Right ventricle myocardium inferior (tissue), 1 donor: ENCODE data around the gene SCN2A. TPM values are rescaled to one million over a fixed set of nuclear protein-coding genes. Genes with fewer than 3 reads are reported as not detected.

Experiments used
- ATAC-seq: fragments of 200-7000 bp; cut with Tn5 transposase; one replicate; pipeline ENCODE4 v1.9.1; 2020; ENCODE audit warnings: mild to moderate bottlenecking, moderate library complexity
- DNase-seq: peaks from one replicate; pipeline ENCODE4 v3.0.0; 2021; ENCODE audit errors: missing footprints
- intact Hi-C: fragments of 100-400 bp; cut with DNase I; formaldehyde crosslinking; loops from one replicate; pipeline ENCODE4 v1.11.0; 2022
- long read RNA-seq: library from polyadenylated mRNA; unstranded; transcript quantifications from one replicate; pipeline ENCODE4 v2.0.0, GENCODE V29; 2021
- total RNA-seq: library from RNA; stranded (reverse); fragmentation: NEBNext Ultra II Directional; extraction: Animal tissue kit (Norgen Biotek cat#: 25700); gene quantifications from one replicate; pipeline ENCODE4 v1.2.1, GENCODE V29; 2021
- donor health status: DM: no; HTN: yes; CAD: no; lungs with severe emphysema.

Gene SCN2A
- total RNA-seq, result 0.16 TPM
- long read RNA-seq, result 0 reads

- intact Hi-C loops, result loop anchor here (1.0 kb wide), 1 partner anchor 54 kb away; no protein-coding TSS in a partner anchor
- no peak for ATAC-seq
- no peak for DNase-seq
Observed at GRCh38 chr2:165239230-165239629, at the start of gene SCN2A. TSS of gene SCN2A (plus strand) at chr2:165239414. CDS start at chr2:165295824, 56,410 bp downstream.

- DNase-seq (no peak), ATAC-seq (no peak)
- intact Hi-C loops, result no loop called here
Observed at GRCh38 chr2:165191096-165191728, 48.0 kb upstream of the SCN2A start.

DNA sequence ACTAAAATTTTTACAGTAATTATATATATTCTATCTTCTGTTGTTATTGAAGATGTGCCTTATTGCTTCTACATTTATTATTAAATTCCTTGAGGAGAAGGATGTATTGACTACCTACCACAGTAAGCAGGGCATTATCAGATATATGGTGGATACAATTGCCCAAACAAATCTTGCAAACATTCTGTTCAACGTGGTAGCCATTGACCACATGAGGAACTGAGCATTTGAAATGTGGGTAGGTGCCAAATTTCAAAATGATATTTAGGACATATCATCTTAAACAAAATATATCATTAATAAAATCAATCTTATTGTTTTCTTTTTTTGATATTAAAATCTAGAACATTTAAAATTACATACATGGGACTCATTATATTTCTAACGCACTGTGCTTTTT is 46.5 kb upstream of the SCN2A start:
- intact Hi-C loops, result no loop called here
- DNase-seq (no peak), ATAC-seq (no peak)

DNA sequence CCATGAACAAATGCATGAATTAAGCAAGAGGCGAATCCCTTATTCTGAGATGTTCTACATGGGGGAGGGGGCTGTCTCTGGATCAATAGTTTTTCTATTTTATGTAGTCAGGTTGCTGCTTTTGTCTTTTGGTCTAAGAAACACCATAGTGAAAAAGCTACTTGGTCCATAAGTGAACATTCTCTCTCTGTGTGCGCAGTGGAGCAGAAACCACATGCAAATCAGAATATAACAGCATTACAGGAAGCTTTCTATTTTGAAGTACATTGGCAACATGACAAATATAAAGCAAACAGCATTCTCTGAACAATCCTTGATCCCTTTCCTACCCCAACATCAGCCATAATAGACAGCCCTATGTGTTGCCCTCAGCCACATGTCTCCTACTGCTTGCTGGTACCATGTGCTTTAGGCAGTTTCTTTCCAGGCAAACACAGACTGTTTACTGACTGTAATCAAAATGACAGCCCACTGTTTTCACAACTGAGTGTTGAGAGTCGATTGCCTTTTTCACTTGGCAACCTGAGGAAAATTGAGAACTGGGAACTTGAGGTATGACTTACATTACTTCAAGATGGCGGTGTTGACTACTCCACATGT is 45.9 kb upstream of the SCN2A start:
- ATAC-seq, result no peak
- intact Hi-C loops, result no loop called here
- no peak for DNase-seq

- intact Hi-C loops, result no loop called here
Observed at GRCh38 chr2:165196411-165196810, 42.8 kb upstream of the SCN2A start.

GRCh38 chr2:165197346-165197745 is 41.9 kb upstream of the SCN2A start:
- no peak for ATAC-seq
- no peak for DNase-seq
- intact Hi-C loops, result no loop called here

More at GRCh38 chr2:165196411-165196810, 42.8 kb upstream of the SCN2A start:
- ATAC-seq (no peak), DNase-seq (no peak)

- intact Hi-C loops, result no loop called here
Observed at GRCh38 chr2:165198181-165198580, 41.0 kb upstream of the SCN2A start.

DNA sequence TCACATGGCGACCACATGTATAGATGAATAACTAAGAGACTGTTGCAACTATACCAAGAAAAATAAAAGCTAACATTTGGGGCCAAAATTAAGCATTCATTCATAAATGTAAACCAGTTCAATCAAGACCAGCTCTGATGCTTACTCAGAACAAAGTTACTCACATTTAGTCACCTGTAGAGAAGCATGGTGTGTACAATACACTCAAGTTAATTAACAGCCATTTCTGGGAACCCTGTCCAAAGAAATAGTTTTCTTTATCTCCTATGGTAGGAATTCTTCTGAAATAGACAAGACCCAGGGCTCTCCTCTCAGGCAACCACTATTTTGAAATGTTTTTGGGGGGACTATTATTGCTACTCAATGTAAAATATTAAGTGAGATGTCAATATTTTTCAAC is 37.0 kb upstream of the SCN2A start:
- DNase-seq, result no peak
- ATAC-seq, result no peak
- intact Hi-C loops, result loop anchor here (1.0 to 2.0 kb wide), 2 partner anchors 23 to 185 kb away; no protein-coding TSS in a partner anchor

More at GRCh38 chr2:165198181-165198580, 41.0 kb upstream of the SCN2A start:
- no peak for DNase-seq
- ATAC-seq, result no peak

GRCh38 chr2:165203689-165204559 is 35.3 kb upstream of the SCN2A start, which contains the start of gene SCN3A:
TSS of gene SCN3A (minus strand) at chr2:165204050. CDS start at chr2:165176394, 27,656 bp downstream.
- DNase-seq (no peak), ATAC-seq (no peak)
- intact Hi-C loops, result loop anchor here (2.0 kb wide), 1 partner anchor 187 kb away; no protein-coding TSS in a partner anchor

DNA sequence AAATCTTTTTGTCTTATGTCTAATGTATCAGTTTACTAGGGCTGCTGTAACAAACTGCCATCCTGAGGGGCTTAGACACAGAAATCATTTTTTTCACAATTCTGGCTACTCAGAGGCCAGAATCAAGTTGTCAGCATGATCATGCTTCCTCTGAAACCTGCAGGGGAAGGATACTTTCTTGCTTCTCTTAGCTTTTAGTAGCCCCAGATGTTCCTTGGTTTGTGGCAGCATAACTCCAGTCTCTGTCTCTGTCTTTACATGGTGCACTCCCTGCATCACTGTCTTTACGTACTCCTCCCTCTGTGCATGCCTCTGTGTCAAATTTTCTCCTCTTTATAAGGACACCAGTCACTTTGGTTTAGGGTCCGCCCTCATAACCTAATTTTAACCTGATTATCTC is 33.3 kb upstream of the SCN2A start:
- DNase-seq (no peak), ATAC-seq (no peak)
- intact Hi-C loops, result no loop called here

DNA sequence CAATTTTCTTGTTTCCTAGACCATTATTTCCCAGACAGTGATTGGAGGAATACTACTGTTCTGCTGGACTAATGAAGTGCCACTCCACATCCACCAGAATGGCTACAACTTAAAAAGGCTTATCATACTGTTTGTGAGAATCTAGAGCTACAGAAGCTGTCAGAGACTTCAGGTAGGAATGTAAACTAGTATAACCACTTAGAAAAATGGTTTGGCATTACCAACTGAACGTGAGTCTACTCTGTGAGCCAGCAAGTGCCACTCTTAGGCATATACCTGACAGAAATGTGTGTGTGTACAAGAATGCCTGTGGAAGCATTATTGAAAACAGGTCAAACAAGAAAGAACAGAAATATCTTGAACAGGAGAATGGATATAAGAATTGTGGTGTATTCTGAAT is 31.1 kb upstream of the SCN2A start:
- ATAC-seq, result no peak
- no peak for DNase-seq
- intact Hi-C loops, result no loop called here

DNA sequence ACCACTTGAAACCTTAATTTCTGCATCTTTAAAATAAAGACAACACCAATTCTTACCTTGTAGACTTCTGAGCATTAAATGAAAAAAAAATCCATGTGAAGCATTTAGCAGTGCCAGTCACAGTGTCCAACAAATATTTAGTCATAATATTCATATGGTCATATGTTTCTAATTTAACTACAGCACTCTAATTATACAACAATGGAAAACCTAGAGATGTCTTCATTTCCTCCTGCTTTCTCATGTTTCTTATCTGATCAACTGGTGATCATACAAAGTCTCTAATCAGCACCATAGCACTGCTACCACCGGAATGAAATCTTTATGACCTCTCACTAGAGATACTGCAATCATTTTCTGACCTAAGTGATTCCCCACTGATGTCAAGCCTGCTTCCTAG is 25.1 kb upstream of the SCN2A start:
- DNase-seq (no peak), ATAC-seq (no peak)
- intact Hi-C loops, result no loop called here

GRCh38 chr2:165219481-165219880 is 19.7 kb upstream of the SCN2A start:
- intact Hi-C loops, result no loop called here
- ATAC-seq, result no peak

DNA sequence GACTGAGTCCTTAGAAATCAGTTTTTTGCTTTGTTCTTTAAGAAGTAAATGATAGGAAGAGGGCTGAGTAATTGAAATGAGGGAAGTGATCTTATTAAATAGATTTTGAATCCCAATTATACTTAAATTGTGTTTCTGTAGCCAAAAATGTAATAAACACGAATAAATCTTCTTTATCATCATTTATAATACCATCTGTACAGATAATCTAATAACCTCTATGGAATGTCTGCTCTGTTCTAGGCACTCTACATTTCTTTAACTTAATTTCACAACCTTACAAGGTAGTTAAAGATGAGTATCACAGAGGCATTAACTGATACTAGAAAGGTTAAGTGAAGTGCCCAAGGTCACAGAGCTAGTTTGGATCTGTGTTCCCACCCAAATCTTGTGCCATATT is 14.3 kb upstream of the SCN2A start:
- intact Hi-C loops, result no loop called here
- no peak for ATAC-seq
- DNase-seq, result no peak

More at GRCh38 chr2:165219481-165219880, 19.7 kb upstream of the SCN2A start:
- no peak for DNase-seq

DNA sequence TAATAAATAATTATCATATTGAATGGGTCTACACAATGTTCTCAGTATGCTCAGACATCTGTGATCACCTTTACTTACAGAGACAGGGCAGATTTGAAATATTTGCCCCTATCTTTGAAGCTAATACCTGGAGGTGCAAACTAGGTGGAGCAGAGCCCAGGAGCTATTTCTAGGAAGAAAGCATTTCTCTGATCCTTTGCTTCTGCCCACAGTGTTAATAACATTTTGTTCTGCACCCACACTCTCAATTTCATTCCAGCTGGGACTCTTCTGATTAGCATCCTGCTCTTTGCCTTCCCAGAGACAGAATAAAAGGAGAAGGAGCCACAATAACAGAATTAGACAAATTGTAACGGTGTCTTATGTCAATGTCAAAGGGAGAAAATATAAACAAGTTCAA is 11.6 kb upstream of the SCN2A start:
- ATAC-seq, result no peak
- no peak for DNase-seq
- intact Hi-C loops, result no loop called here

- no peak for ATAC-seq
- intact Hi-C loops, result no loop called here
- DNase-seq, result no peak
Observed at GRCh38 chr2:165237056-165237455, 2.2 kb upstream of the SCN2A start.

- no peak for ATAC-seq
- intact Hi-C loops, result no loop called here
- no peak for DNase-seq
Observed at GRCh38 chr2:165238295-165238694, 919 bp upstream of the SCN2A start.

DNA sequence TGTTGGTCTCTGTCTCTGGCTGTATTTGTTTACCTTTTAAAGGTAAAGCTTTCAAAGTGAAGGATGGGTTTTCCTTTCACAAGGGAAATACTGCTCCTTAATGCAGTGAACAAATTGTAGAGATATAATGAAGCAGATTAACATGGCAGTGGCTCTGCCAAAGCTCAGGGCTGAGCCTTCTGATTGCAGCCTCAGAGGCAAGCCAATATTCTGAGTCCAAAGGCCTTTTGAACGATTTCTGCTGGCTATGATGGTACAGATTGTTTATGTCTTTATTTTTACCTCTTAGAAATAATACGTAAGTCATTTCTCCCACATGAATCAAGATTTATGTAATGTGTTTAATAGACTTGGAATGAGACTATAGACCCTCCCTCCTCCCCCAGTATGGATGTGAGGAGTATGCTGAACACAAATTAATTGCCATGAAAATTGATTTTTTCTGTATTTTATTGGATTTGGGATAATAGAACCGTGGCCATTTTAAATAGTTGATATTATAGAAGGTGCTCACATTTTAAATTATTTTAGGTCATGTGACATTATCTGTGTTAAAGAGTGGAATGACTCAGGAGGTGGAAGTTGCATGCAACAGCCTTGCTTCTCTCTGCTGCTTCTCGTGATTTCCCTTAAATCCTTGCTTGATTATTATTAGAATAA is 772 bp downstream of the SCN2A start:
- intact Hi-C loops, result loop anchor here (1.0 kb wide), 1 partner anchor 53 kb away; no protein-coding TSS in a partner anchor
- DNase-seq (no peak), ATAC-seq (no peak)

- no peak for ATAC-seq
- intact Hi-C loops, result no loop called here
- no peak for DNase-seq
Observed at GRCh38 chr2:165240916-165241315, 1.7 kb downstream of the SCN2A start.
